ENCODE measurements around the gene CTXND1.

Gene CTXND1

GRCh38 chr15:80241508-80241907 is 10.5 kb downstream of the CTXND1 start:
- Mint-ChIP-seq H3K27ac (no peak overlapping the region), H3K4me1 (ENCODE audit: low read depth) (no peaks in the 10 kb centered on the region)

GRCh38 chr15:80240276-80240675 is 11.7 kb downstream of the CTXND1 start:
- Mint-ChIP-seq H3K9me3 (no peaks in the 10 kb centered on the region), H3K4me1 (ENCODE audit: low read depth) (no peaks in the 10 kb centered on the region), H3K4me3 (no peak overlapping the region), H3K27ac (no peak overlapping the region), H3K27me3 (peaks cover 23% of the 10 kb centered on the region), H3K36me3 (ENCODE audit: low read depth) (no peaks in the 10 kb centered on the region)

More at GRCh38 chr15:80241508-80241907, 10.5 kb downstream of the CTXND1 start:
- no peaks in the 10 kb centered on the region for H3K9me3 Mint-ChIP-seq
- H3K36me3 Mint-ChIP-seq (ENCODE audit: low read depth): no peaks in the 10 kb centered on the region
- peaks cover 26% of the 10 kb centered on the region for H3K27me3 Mint-ChIP-seq
- no peak overlapping the region for H3K4me3 Mint-ChIP-seq

- Mint-ChIP-seq H3K36me3 (ENCODE audit: low read depth) (no peaks in the 10 kb centered on the region), H3K27ac (no peak overlapping the region), H3K4me3 (no peak overlapping the region), H3K4me1 (ENCODE audit: low read depth) (no peaks in the 10 kb centered on the region), H3K9me3 (no peaks in the 10 kb centered on the region), H3K27me3 (peaks cover 19% of the 10 kb centered on the region)
Observed at GRCh38 chr15:80234883-80235282, 17.1 kb downstream of the CTXND1 start.

GRCh38 chr15:80233581-80233980 is 18.4 kb downstream of the CTXND1 start:
- Mint-ChIP-seq H3K4me1 (ENCODE audit: low read depth) (no peaks in the 10 kb centered on the region), H3K27me3 (peaks cover 19% of the 10 kb centered on the region), H3K4me3 (no peak overlapping the region), H3K9me3 (no peaks in the 10 kb centered on the region), H3K36me3 (ENCODE audit: low read depth) (no peaks in the 10 kb centered on the region), H3K27ac (no peak overlapping the region)

- Mint-ChIP-seq H3K27me3 (peaks cover 34% of the 10 kb centered on the region), H3K9me3 (no peaks in the 10 kb centered on the region), H3K36me3 (ENCODE audit: low read depth) (no peaks in the 10 kb centered on the region), H3K4me1 (ENCODE audit: low read depth) (no peaks in the 10 kb centered on the region), H3K4me3 (no peak overlapping the region), H3K27ac (no peak overlapping the region)
Observed at GRCh38 chr15:80231371-80231770, 20.6 kb downstream of the CTXND1 start.

- Mint-ChIP-seq H3K4me3 (no peak overlapping the region), H3K9me3 (peaks cover 3% of the 10 kb centered on the region), H3K4me1 (ENCODE audit: low read depth) (no peaks in the 10 kb centered on the region), H3K27ac (no peak overlapping the region), H3K36me3 (ENCODE audit: low read depth) (no peaks in the 10 kb centered on the region), H3K27me3 (peaks cover 42% of the 10 kb centered on the region)
Observed at GRCh38 chr15:80228959-80229610, 22.9 kb downstream of the CTXND1 start.

- Mint-ChIP-seq H3K9me3 (no peaks in the 10 kb centered on the region), H3K4me3 (no peak overlapping the region), H3K27ac (no peak overlapping the region), H3K4me1 (ENCODE audit: low read depth) (no peaks in the 10 kb centered on the region), H3K36me3 (ENCODE audit: low read depth) (no peaks in the 10 kb centered on the region), H3K27me3 (peaks cover 14% of the 10 kb centered on the region)
Observed at GRCh38 chr15:80219955-80220354, 32.1 kb downstream of the CTXND1 start.

GRCh38 chr15:80217327-80217900 is 34.6 kb downstream of the CTXND1 start:
- H3K4me3 Mint-ChIP-seq: no peak overlapping the region
- no peaks in the 10 kb centered on the region for H3K4me1 Mint-ChIP-seq (ENCODE audit: low read depth)
- H3K27ac Mint-ChIP-seq: no peak overlapping the region
- no peaks in the 10 kb centered on the region for H3K9me3 Mint-ChIP-seq
- H3K27me3 Mint-ChIP-seq: peaks cover 6% of the 10 kb centered on the region
- no peaks in the 10 kb centered on the region for H3K36me3 Mint-ChIP-seq (ENCODE audit: low read depth)

- no peaks in the 10 kb centered on the region for H3K36me3 Mint-ChIP-seq (ENCODE audit: low read depth)
- peaks cover 6% of the 10 kb centered on the region for H3K27me3 Mint-ChIP-seq
- H3K27ac Mint-ChIP-seq: no peak overlapping the region
- no peaks in the 10 kb centered on the region for H3K4me1 Mint-ChIP-seq (ENCODE audit: low read depth)
- H3K9me3 Mint-ChIP-seq: no peaks in the 10 kb centered on the region
- H3K4me3 Mint-ChIP-seq: no peak overlapping the region
Observed at GRCh38 chr15:80216911-80217310, 35.1 kb downstream of the CTXND1 start.

- Mint-ChIP-seq H3K27ac (no peak overlapping the region), H3K9me3 (no peaks in the 10 kb centered on the region), H3K27me3 (peaks cover 6% of the 10 kb centered on the region), H3K36me3 (ENCODE audit: low read depth) (no peaks in the 10 kb centered on the region), H3K4me1 (ENCODE audit: low read depth) (no peaks in the 10 kb centered on the region), H3K4me3 (no peak overlapping the region)
Observed at GRCh38 chr15:80216141-80216540, 35.9 kb downstream of the CTXND1 start.

- Mint-ChIP-seq H3K36me3 (ENCODE audit: low read depth) (no peaks in the 10 kb centered on the region), H3K4me3 (no peak overlapping the region), H3K27ac (no peak overlapping the region), H3K27me3 (peaks cover 6% of the 10 kb centered on the region), H3K9me3 (no peaks in the 10 kb centered on the region), H3K4me1 (ENCODE audit: low read depth) (no peaks in the 10 kb centered on the region)
Observed at GRCh38 chr15:80214910-80215309, 37.1 kb downstream of the CTXND1 start.

GRCh38 chr15:80211976-80212375 is 40.0 kb downstream of the CTXND1 start:
- Mint-ChIP-seq H3K27ac (no peak overlapping the region), H3K4me3 (no peak overlapping the region), H3K27me3 (peaks cover 17% of the 10 kb centered on the region), H3K9me3 (no peaks in the 10 kb centered on the region), H3K4me1 (ENCODE audit: low read depth) (no peaks in the 10 kb centered on the region), H3K36me3 (ENCODE audit: low read depth) (no peaks in the 10 kb centered on the region)

GRCh38 chr15:80210611-80211573 is 41.1 kb downstream of the CTXND1 start:
- no peak overlapping the region for H3K27ac Mint-ChIP-seq

GRCh38 chr15:80208758-80209734 is 43.0 kb downstream of the CTXND1 start:
- no peak overlapping the region for H3K4me3 Mint-ChIP-seq
- H3K4me1 Mint-ChIP-seq (ENCODE audit: low read depth): no peaks in the 10 kb centered on the region
- H3K27me3 Mint-ChIP-seq: peaks cover 30% of the 10 kb centered on the region
- no peaks in the 10 kb centered on the region for H3K36me3 Mint-ChIP-seq (ENCODE audit: low read depth)
- no peaks in the 10 kb centered on the region for H3K9me3 Mint-ChIP-seq
- H3K27ac Mint-ChIP-seq: no peak overlapping the region

More at GRCh38 chr15:80210611-80211573, 41.1 kb downstream of the CTXND1 start:
- Mint-ChIP-seq H3K27me3 (peaks cover 26% of the 10 kb centered on the region), H3K4me1 (ENCODE audit: low read depth) (no peaks in the 10 kb centered on the region), H3K4me3 (no peak overlapping the region), H3K9me3 (no peaks in the 10 kb centered on the region), H3K36me3 (ENCODE audit: low read depth) (no peaks in the 10 kb centered on the region)
